HG02973 (cell line): ENCODE results near the gene BMPER.

Experiments used
- ATAC-seq: cut with Tn5 transposase; IDR thresholded peaks from one replicate; pipeline ENCODE4 v1.9.1; 2021; ENCODE audit warnings: moderate library complexity; ENCODE audit not compliant: unreplicated experiment

BMPER gene

GRCh38 chr7:34059136-34059828, 153.9 kb downstream of the BMPER start:
- ATAC-seq: no peak

GRCh38 chr7:34060196-34060947, 155.0 kb downstream of the BMPER start:
- no peak for ATAC-seq

DNA sequence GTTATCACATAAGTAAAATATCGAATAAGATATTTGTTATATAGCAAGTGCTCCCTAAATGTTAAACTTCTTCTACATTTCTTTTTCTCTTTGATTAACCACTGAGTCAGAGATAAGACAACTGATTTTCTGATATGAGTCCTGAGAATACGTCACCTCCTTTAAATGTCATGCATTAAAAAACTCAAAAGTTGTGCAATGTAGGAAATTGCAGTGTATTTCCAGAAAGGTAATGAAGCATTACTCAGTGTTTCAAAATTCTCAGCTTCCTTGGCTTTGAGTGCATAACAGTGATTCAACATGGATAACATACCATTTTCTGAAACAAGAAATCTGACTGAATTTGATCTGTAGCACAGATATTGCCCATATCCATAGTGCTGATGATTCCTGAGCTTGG, 155.8 kb downstream of the BMPER start:
- no peak for ATAC-seq

- no peak for ATAC-seq
These were observed 157.0 kb downstream of the BMPER start for GRCh38 chr7:34062341-34062740.

DNA sequence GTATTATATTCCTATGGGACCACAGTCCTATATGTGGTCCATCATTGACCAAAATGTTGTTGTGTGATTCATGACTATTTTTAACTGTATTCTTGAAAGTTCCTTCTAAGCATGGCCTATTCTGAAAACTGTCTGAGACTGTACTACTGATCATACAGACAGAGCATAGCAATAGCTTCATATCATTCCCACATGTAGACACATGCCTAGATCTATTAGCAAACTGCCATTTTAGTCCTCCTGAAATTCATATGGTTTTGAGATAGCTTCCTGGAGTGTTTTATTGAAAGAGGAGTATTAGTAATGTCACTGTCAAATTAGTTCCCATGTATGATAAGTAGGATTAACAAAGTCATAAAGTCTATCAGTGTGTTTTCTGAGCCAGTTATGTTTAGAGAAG, 157.5 kb downstream of the BMPER start:
- ATAC-seq: no peak

- no peak for ATAC-seq
These were observed 159.3 kb downstream of the BMPER start for GRCh38 chr7:34064519-34065158.

DNA sequence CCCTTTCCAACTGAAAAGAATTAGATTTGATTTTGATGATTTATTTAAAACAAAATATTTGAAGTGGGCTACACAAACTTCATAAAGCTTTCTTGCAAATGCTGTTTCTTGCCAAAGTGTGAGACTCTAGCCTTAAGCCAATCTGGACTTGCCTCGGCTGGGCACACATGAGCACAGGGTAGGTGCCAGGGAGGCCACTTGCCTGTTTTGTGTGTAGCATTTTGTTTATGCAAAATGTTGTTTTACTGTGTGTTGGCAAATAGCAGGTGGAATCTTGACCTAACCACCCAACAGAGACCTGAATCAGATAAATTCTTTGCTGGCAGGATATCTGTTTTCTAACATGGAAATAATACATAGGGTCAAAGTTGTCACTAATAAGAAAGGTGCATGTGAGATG, 161.1 kb downstream of the BMPER start:
- no peak for ATAC-seq

- no peak for ATAC-seq
These were observed 161.9 kb downstream of the BMPER start for GRCh38 chr7:34067005-34067778.

DNA sequence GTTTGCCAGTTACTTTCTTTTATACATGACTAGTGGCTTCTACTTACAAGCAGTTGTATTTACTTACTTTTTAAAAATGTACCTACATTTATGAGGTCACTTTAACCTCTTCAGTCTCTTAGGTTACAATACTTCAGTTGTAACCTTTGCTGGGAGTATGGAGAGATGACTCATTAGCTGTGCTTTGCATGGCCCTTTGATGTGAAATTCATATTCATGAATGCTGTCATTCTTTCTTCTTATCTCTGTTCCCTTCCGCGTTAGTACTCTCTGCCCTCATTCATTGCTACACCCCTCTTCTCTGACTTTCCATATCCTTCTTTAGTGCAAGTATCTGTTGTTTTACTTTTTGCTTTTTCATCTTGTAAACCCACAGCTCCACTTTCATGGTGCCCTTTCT, 164.3 kb downstream of the BMPER start:
- ATAC-seq: no peak

GRCh38 chr7:34070511-34071323, 165.4 kb downstream of the BMPER start:
- no peak for ATAC-seq

DNA sequence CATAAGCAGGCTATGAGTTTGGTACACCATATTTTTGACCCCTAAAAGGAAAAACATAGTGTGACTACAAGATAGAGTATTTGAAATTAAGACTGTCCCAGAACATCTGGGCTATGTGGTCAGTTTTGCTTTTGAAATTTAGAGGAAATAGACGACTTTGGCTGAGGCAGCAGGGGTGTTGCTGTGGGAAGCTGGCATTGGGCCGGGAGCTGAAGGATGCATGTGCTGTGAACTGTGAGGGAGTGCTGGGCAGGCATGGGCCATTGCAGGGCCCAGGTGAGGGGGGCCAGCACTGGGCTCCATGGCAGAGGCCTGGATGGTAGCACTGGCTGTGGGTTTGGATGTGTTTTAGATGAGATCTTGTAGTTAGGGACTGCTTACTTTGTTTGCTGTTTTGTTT, 168.3 kb downstream of the BMPER start:
- ATAC-seq: no peak

GRCh38 chr7:34074421-34074820, 169.1 kb downstream of the BMPER start:
- no peak for ATAC-seq

DNA sequence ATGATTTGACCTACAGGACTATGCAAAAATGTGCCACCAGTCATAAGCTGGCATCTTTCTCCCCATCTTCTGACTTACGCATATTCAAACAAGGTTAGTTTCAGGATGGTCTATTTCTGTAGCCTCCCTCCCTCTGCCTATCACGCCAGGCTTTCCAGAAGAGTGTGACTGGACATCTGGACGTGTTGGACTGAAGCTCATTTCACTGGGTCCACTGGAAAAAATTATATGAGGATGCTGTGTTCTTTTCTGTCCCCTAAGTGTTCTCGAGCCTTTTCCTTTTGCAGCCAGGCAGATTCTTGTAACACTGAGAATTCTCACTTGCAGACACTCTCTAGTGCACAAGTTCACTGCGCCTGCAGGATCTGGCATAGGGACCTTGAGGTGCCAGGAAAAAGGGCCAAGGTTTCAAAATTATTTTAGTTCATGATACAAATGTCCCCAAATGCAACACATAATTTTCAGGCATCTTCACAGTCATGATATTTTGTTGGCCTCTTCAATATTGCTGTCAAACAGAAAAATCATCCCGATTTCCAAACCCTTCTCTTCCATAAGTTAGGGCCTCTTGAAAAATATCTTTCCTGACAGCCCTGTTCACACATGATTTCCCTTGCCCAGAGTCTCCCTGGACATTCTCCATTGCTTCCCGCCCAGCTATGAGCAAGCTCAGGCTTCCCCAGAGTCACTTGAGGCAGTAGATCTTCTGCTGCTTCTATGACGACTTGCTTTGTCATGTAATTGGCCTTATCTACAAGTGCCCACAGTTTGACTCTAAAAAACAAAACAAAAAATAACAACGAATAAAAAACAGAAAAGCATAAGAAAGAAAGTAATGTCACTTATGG, 170.4 kb downstream of the BMPER start:
- no peak for ATAC-seq

- ATAC-seq: no peak
These were observed 171.8 kb downstream of the BMPER start for GRCh38 chr7:34077168-34077567.

DNA sequence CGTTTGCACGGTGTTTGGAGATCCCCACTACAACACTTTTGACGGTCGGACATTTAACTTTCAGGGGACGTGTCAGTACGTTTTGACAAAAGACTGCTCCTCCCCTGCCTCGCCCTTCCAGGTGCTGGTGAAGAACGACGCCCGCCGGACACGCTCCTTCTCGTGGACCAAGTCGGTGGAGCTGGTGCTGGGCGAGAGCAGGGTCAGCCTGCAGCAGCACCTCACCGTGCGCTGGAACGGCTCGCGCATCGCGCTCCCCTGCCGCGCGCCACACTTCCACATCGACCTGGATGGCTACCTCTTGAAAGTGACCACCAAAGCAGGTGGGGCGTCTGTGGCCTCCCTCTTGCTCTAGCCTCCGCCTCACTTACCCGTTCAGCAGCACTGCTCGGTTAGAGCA, 173.5 kb downstream of the BMPER start:
- no peak for ATAC-seq

- no peak for ATAC-seq
These were observed 175.2 kb downstream of the BMPER start for GRCh38 chr7:34080513-34080912.

DNA sequence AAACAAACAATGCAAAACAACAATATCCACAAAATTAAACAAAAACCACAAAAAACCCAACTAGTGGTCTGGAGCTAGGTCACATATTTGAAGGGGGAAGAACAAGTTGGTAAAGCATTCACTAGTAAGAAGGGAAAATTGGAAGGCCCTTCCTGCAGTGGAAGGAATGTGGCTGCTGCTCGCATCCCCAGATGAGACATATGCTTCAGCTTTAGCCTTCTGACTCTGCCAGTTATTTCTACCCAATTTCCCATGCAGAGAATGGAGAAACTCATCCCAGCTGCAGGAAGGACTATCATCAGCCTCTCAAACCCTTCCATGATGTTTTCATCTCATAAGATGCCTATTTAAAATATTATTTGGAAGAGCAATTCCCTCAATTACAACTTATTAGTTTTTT, 176.6 kb downstream of the BMPER start:
- no peak for ATAC-seq

DNA sequence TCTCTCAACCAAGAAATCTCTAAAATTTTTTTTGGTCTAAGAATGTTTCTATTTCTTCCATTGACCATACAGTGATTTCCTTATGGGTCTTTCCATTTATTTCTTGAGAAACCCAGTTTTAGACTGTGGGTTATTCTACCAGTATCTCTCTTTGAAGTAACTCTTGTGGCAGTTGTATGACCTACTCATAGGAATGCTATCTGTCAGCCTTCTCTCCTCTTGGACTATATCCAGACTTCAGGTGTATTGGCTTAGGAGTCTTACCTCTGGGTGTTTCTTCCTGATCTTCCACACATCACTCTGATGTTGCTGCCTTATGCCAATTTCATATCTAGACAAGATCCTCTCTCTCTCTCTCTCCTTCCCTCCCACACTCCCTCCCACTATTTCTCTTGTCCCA, 178.1 kb downstream of the BMPER start:
- no peak for ATAC-seq

DNA sequence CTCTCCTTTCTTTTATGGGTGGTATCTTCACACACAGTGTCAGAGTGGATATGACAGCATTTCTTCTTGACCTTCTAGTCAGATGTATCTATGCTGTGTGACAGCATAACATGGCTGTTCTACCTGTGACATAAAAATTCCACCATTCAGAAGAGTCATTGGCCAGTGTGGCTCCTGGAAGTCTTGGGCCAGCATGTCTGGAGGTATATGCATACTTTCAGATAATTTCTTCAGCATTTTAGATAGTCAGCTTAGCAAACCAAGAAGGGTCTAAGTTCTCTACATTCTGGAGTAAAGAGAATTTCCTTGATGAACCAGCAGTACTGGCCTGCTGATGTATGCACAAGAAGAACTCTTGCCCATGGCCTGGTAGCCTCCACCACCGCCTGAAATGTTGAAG, 179.3 kb downstream of the BMPER start:
- ATAC-seq: no peak

DNA sequence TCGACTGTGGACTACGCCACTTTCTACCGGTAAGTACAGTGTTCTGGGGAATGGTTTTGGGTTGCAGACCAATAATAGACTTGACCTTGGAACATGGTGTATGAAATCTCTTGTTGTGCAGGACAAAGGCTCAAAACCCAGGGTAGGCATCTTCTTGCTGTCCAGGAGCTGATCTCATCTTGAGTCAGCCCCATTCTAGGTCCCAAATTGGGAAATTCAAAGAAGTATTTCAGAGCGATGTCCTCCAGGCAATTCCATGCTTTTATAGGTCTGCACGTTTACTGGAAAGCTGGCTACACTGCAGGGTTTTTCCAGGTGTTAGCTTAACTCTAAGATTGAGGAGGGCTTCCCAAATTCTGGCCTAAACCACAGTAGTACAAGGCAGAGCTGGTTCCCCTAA, 180.7 kb downstream of the BMPER start:
- no peak for ATAC-seq
